Astrocyte (in vitro differentiated cells and primary cell): ENCODE measurements around the gene PDE9A. TPM values are rescaled to one million over a fixed set of nuclear protein-coding genes. Genes with fewer than 3 reads are reported as not detected.

Source experiments
- DNase-seq: peaks from one replicate; pipeline ENCODE4 v3.0.0-alpha.2; 2010; ENCODE audit warnings: low read depth
- FAIRE-seq: peaks from 2 replicates; lab custom pipeline; 2011; peaks lifted over from hg19 to GRCh38; lab: Jason Lieb, UNC
- H2AFZ ChIP-seq: 2 replicates; pipeline ENCODE4 v1.6.0; 2012; ENCODE audit warnings: low read depth, low read length, inconsistent platforms
- H3K27ac ChIP-seq: 2 replicates; pipeline ENCODE4 v1.5.1; 2011; ENCODE audit warnings: low read depth, low read length, inconsistent platforms
- H3K27me3 ChIP-seq: 2 replicates; pipeline ENCODE4 v1.6.0; 2011; ENCODE audit warnings: low read length, inconsistent platforms; ENCODE audit not compliant: insufficient read depth
- H3K36me3 ChIP-seq: 2 replicates; pipeline ENCODE4 v1.5.1; 2011; ENCODE audit warnings: low read length, inconsistent platforms; ENCODE audit not compliant: insufficient read depth
- H3K4me1 ChIP-seq: 2 replicates; pipeline ENCODE4 v1.5.1; 2011; ENCODE audit warnings: low read length, inconsistent platforms; ENCODE audit not compliant: insufficient read depth
- H3K4me2 ChIP-seq: 2 replicates; pipeline ENCODE4 v1.6.0; 2012; ENCODE audit warnings: low read length, inconsistent platforms
- H3K4me3 ChIP-seq: 2 replicates; pipeline ENCODE4 v1.5.1; 2011; ENCODE audit warnings: low read depth, mild to moderate bottlenecking, low read length, inconsistent platforms; ENCODE audit not compliant: insufficient read depth
- H3K79me2 ChIP-seq: 2 replicates; pipeline ENCODE4 v1.6.0; 2012; ENCODE audit warnings: mild to moderate bottlenecking, low read length, inconsistent platforms; ENCODE audit not compliant: insufficient read depth
- H3K9ac ChIP-seq: 2 replicates; pipeline ENCODE4 v1.6.0; 2012; ENCODE audit warnings: mild to moderate bottlenecking, low read length, inconsistent platforms
- H3K9me3 ChIP-seq: 2 replicates; pipeline ENCODE4 v1.5.1; 2012; ENCODE audit warnings: low read depth, mild to moderate bottlenecking, low read length, inconsistent platforms; ENCODE audit not compliant: insufficient read depth
- H4K20me1 ChIP-seq: 2 replicates; pipeline ENCODE4 v1.6.0; 2012; ENCODE audit warnings: low read length, inconsistent platforms; ENCODE audit not compliant: insufficient read depth
- H3K27ac Mint-ChIP-seq: one replicate; pipeline ENCODE4 v1.8.0; 2021; ENCODE audit warnings: mild to moderate bottlenecking, mixed read lengths; ENCODE audit not compliant: unreplicated experiment
- H3K27me3 Mint-ChIP-seq: one replicate; pipeline ENCODE4 v1.8.0; 2021; ENCODE audit warnings: low read depth, mixed read lengths; ENCODE audit not compliant: unreplicated experiment
- H3K36me3 Mint-ChIP-seq: one replicate; pipeline ENCODE4 v1.8.0; 2021; ENCODE audit warnings: low read depth, mixed read lengths; ENCODE audit not compliant: unreplicated experiment
- H3K4me1 Mint-ChIP-seq: one replicate; pipeline ENCODE4 v1.8.0; 2021; ENCODE audit warnings: low read depth, mixed read lengths; ENCODE audit not compliant: unreplicated experiment
- H3K4me3 Mint-ChIP-seq: one replicate; pipeline ENCODE4 v1.8.0; 2021; ENCODE audit warnings: mild to moderate bottlenecking, moderate library complexity, mixed read lengths; ENCODE audit not compliant: unreplicated experiment
- H3K9me3 Mint-ChIP-seq: one replicate; pipeline ENCODE4 v1.8.0; 2021; ENCODE audit warnings: mild to moderate bottlenecking, mixed read lengths; ENCODE audit not compliant: unreplicated experiment
- CTCF ChIP-seq: IDR thresholded peaks from 2 replicates; pipeline ENCODE4 v1.5.1; 2011; ENCODE audit warnings: low read depth, mild to moderate bottlenecking, inconsistent platforms, low read length, moderate library complexity; ENCODE audit not compliant: insufficient read depth
- EZH2 ChIP-seq: IDR thresholded peaks from 2 replicates; pipeline ENCODE4 v1.6.1; 2012; ENCODE audit warnings: mild to moderate bottlenecking, low read length, inconsistent platforms; ENCODE audit not compliant: insufficient read depth
- total RNA-seq: library from RNA; stranded (reverse); gene quantifications from 2 replicates; pipeline ENCODE4 v1.2.1, GENCODE V29; 2021

Gene PDE9A
- total RNA-seq, 1 donor from 2014 or later = 7.8 TPM

- no peak overlapping the region for H3K4me3 Mint-ChIP-seq
- no peaks in the 10 kb centered on the region for H3K4me1 Mint-ChIP-seq
- no peak overlapping the region for H2AFZ ChIP-seq
Measured at GRCh38 chr21:42615924-42616323, 37.5 kb upstream of the PDE9A start.

DNA sequence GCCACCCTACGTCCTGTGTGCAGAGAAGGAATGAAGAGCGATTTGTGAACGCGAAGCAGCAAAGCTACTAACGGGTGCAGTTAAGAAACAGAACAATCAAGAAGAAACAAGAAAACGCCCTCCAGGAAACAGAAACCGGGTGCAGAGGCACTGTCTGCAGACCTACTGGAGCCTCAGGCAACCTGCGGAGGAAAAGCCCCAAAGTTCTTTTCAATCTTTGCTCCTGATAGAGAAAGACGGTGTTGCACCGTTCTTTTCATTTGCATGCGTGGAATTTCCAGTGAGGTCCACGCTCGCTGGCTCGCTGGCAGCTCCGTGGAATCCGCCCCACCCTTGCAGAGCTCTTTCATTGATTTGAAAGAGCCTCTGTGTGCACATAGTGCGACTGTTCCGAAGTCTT is 37.0 kb upstream of the PDE9A start:
- FAIRE-seq = no peak
- no peak overlapping the region for H3K27ac ChIP-seq

More at GRCh38 chr21:42615924-42616323, 37.5 kb upstream of the PDE9A start:
- Mint-ChIP-seq H3K9me3 (peaks cover 3% of the 10 kb centered on the region), H3K27ac (no peak overlapping the region), H3K27me3 (peaks cover 26% of the 10 kb centered on the region), H3K36me3 (no peaks in the 10 kb centered on the region)
- H3K79me2 ChIP-seq = no peaks in the 10 kb centered on the region
- peaks cover 17% of the 10 kb centered on the region for H3K27me3 ChIP-seq
- H3K4me1 ChIP-seq = no peaks in the 10 kb centered on the region
- H3K9ac ChIP-seq = no peak overlapping the region
- H4K20me1 ChIP-seq = no peaks in the 10 kb centered on the region
- H3K4me2 ChIP-seq = no peak overlapping the region
- no peak overlapping the region for H3K4me3 ChIP-seq
- H3K36me3 ChIP-seq = no peaks in the 10 kb centered on the region
- TF ChIP-seq EZH2 (no peak), CTCF (no peak)
- no peak overlapping the region for H3K27ac ChIP-seq
- DNase-seq (no peak), FAIRE-seq (no peak)
- H3K9me3 ChIP-seq = no peaks in the 10 kb centered on the region

More for the DNA sequence above, 37.0 kb upstream of the PDE9A start:
- Histone ChIP-seq H2AFZ (no peak overlapping the region), H3K4me2 (no peak overlapping the region), H3K4me3 (no peak overlapping the region), H3K36me3 (no peaks in the 10 kb centered on the region), H3K9ac (no peak overlapping the region), H3K27me3 (peaks cover 21% of the 10 kb centered on the region), H3K9me3 (no peaks in the 10 kb centered on the region), H3K79me2 (no peaks in the 10 kb centered on the region), H3K4me1 (no peaks in the 10 kb centered on the region), H4K20me1 (no peaks in the 10 kb centered on the region)
- Mint-ChIP-seq H3K27ac (no peak overlapping the region), H3K9me3 (peaks cover 3% of the 10 kb centered on the region), H3K27me3 (peaks cover 30% of the 10 kb centered on the region), H3K4me3 (no peak overlapping the region), H3K4me1 (no peaks in the 10 kb centered on the region), H3K36me3 (no peaks in the 10 kb centered on the region)
- TF ChIP-seq CTCF (no peak), EZH2 (no peak)
- DNase-seq = no peak
